H7 (cell line): Measurements from ENCODE around the gene PLCB4. TPM values are rescaled to one million over a fixed set of nuclear protein-coding genes. Genes with fewer than 3 reads are reported as not detected.
A peak's percentile ranks its signal among the peaks of the same experiment; 100 is the strongest.

Experiments used
- DNase-seq: peaks from one replicate; pipeline ENCODE4 v3.0.0; 2012
- H3K27me3 ChIP-seq: 2 replicates; pipeline ENCODE4 v1.6.0; 2011; ENCODE audit warnings: mild to moderate bottlenecking, low read length; ENCODE audit not compliant: control insufficient read depth, insufficient read depth
- H3K36me3 ChIP-seq: replicated peaks from 2 replicates; pipeline ENCODE4 v1.5.1; 2011; ENCODE audit warnings: low read length; ENCODE audit not compliant: control insufficient read depth, insufficient read depth
- H3K4me3 ChIP-seq: 2 replicates; pipeline ENCODE4 v1.5.1; 2011; ENCODE audit warnings: low read depth, mild to moderate bottlenecking, control low read depth, low read length, moderate library complexity; ENCODE audit not compliant: insufficient read depth
- total RNA-seq: library from RNA; depleted of rRNA; stranded (reverse); fragments of >200 nt; shearing (Covaris generic); gene quantifications from 2 replicates; pipeline ENCODE4 v1.2.3, GENCODE V29; 2014

Gene PLCB4
- total RNA-seq, 1 experiment from 2014 or later = 3.4 TPM

DNA sequence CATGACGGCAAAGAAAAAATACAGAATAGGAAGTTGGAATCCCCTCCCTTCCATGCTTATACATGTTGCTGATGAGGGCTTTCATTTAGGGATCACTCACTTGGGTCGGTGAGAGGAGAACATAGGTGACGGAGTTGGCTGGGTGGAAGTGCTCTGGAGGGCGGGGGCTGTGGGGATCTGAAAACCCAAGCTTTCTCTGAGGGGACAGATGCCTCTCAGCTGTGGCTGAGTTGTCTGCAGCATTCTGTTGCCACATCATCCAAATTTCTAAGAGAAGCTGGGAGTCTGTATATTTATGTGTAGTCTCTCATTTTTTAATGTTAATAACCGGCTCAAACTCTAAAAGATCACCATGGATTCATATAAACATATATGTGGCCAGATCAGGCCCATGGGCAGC is 141.5 kb downstream of the PLCB4 start:
- no peaks in the 10 kb centered on the region for H3K27me3 ChIP-seq
- no peak overlapping the region for H3K4me3 ChIP-seq
- H3K36me3 ChIP-seq = no peaks in the 10 kb centered on the region
- DNase-seq = no peak

GRCh38 chr20:9211016-9211760 is 142.3 kb downstream of the PLCB4 start:
- DNase-seq = no peak
- H3K36me3 ChIP-seq = no peaks in the 10 kb centered on the region
- H3K27me3 ChIP-seq = no peaks in the 10 kb centered on the region
- H3K4me3 ChIP-seq = no peak overlapping the region

DNA sequence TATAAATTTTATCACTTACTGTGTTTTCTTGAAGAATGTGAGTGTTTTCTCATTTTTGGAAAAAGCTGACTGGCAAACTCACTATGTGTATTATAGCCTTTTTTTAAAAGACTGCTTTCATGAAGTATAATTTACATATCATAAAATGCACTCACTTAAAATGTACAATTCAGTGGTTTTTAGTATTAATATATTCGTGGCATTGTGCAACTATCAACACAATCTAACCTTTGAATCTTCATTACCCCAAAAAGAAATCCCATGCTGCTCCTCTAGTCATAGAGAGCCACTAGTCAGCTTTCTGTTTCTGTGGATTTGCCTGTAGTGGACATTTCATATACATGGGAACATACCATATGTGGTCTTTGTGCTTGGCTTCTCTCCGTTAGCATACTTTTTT is 143.8 kb downstream of the PLCB4 start:
- H3K27me3 ChIP-seq = no peaks in the 10 kb centered on the region
- no peak for DNase-seq
- no peak overlapping the region for H3K4me3 ChIP-seq
- H3K36me3 ChIP-seq = no peaks in the 10 kb centered on the region

GRCh38 chr20:9214685-9215084 is 145.8 kb downstream of the PLCB4 start:
- no peaks in the 10 kb centered on the region for H3K27me3 ChIP-seq
- no peaks in the 10 kb centered on the region for H3K36me3 ChIP-seq
- H3K4me3 ChIP-seq = no peak overlapping the region
- no peak for DNase-seq

GRCh38 chr20:9215539-9215938 is 146.7 kb downstream of the PLCB4 start:
- H3K27me3 ChIP-seq = no peaks in the 10 kb centered on the region
- no peak overlapping the region for H3K4me3 ChIP-seq
- H3K36me3 ChIP-seq = no peaks in the 10 kb centered on the region
- peak; percentile 43 for DNase-seq

- Histone ChIP-seq H3K27me3 (no peaks in the 10 kb centered on the region), H3K36me3 (no peaks in the 10 kb centered on the region), H3K4me3 (no peak overlapping the region)
- no peak for DNase-seq
Observed at GRCh38 chr20:9218531-9218961, 149.7 kb downstream of the PLCB4 start.

GRCh38 chr20:9220874-9221547 is 152.1 kb downstream of the PLCB4 start:
- H3K27me3 ChIP-seq = no peaks in the 10 kb centered on the region
- DNase-seq = no peak
- no peak overlapping the region for H3K4me3 ChIP-seq
- H3K36me3 ChIP-seq = no peaks in the 10 kb centered on the region

- no peaks in the 10 kb centered on the region for H3K36me3 ChIP-seq
- no peak for DNase-seq
- no peak overlapping the region for H3K4me3 ChIP-seq
- no peaks in the 10 kb centered on the region for H3K27me3 ChIP-seq
Observed at GRCh38 chr20:9223296-9223695, 154.4 kb downstream of the PLCB4 start.

DNA sequence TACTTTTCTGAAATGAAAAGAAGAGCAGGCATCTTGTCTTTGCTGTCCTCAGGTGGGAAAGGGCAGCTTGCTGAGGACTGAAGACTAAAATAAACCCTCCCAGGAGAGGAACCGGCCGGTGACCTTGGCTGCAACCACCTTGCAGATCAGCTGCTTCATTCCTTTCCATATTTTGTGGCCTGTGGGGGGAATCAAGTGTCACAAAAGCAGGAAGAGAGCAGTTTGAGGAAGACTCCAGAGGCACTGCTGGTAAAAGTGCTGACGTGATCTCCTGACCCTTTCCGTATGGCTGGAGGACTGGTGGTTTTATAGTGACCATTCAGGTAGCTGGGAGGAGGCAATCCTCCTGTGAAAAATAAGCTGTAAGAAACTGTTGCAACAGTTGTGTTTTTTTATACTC is 157.0 kb downstream of the PLCB4 start:
- no peaks in the 10 kb centered on the region for H3K27me3 ChIP-seq
- no peak overlapping the region for H3K4me3 ChIP-seq
- no peaks in the 10 kb centered on the region for H3K36me3 ChIP-seq
- DNase-seq = no peak

DNA sequence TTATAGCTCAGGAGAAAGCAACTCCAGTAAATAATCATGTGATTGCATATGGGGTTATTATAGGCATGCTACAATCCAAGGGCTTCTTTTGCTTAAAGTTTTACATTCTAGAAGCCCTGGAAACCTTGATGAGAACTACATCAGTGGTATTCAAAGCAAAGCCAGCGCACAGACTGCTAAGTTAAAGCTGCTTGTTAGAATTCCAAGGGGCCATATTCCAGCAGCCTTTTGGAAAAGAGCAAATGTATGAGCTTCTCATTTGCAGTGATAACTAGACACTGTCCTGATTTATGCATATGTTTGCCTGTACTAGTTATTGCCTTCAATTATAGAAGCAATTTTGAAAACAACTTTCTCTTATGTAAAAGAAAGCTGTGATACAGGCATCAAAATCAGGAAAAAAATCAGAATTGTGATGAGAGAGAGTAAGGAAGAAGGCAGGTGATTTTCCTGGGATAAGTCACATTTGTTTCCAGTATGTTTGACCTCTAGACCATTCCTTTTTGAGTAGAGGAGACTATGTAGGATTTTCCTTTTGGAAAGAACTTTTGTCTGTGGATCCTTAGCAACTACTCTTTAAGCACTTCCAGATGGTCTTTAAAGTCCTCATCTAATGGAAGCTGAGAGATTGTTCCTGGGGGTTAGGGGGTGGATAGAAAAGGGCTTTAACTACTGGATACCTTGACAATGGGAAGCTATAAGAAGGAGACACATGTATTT is 159.2 kb downstream of the PLCB4 start:
- Histone ChIP-seq H3K36me3 (no peaks in the 10 kb centered on the region), H3K27me3 (no peaks in the 10 kb centered on the region), H3K4me3 (no peak overlapping the region)
- DNase-seq = no peak

GRCh38 chr20:9228774-9229450 is 160.0 kb downstream of the PLCB4 start:
- Histone ChIP-seq H3K4me3 (no peak overlapping the region), H3K27me3 (no peaks in the 10 kb centered on the region), H3K36me3 (no peaks in the 10 kb centered on the region)
- no peak for DNase-seq

DNA sequence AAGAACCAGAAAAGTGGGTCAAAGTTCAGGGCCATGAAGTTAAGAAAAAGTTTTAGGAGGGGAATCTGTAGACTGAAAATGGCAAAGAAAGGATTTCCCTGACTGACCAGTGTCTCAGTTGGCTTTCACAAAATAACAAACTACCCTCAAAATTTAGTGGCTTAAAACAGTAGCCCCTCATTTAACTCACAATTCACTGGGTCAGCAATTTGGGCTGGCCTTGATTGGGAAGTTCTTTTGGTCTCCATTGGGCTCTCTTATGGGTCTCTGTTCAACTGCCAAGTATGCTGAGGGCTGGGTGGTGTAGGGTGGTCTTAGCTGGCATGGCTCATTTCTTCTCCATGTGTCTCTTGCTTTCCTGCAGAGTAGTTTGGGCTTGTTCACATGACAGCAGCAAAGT is 161.5 kb downstream of the PLCB4 start:
- Histone ChIP-seq H3K4me3 (no peak overlapping the region), H3K27me3 (no peaks in the 10 kb centered on the region), H3K36me3 (no peaks in the 10 kb centered on the region)
- no peak for DNase-seq

DNA sequence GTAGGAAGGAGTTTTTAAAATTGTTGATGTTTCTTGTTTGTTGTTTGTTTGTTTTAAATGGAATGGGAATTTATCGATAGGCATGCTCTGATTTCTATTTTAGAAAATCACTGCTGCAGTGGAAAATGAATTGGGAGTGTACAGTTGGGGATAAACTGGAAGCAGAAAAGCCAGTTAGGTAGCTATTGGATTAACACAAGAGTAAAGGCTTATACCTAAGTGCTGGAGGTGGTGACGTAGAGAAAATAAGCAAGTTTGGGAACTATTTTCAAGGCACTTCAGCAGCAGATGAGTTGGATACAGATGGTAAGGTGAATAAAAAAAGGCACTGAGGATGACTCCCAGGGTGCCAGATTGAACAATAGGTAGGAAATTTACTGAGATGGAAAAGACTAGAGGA is 164.9 kb downstream of the PLCB4 start:
- Histone ChIP-seq H3K36me3 (no peaks in the 10 kb centered on the region), H3K4me3 (no peak overlapping the region), H3K27me3 (no peaks in the 10 kb centered on the region)
- no peak for DNase-seq

DNA sequence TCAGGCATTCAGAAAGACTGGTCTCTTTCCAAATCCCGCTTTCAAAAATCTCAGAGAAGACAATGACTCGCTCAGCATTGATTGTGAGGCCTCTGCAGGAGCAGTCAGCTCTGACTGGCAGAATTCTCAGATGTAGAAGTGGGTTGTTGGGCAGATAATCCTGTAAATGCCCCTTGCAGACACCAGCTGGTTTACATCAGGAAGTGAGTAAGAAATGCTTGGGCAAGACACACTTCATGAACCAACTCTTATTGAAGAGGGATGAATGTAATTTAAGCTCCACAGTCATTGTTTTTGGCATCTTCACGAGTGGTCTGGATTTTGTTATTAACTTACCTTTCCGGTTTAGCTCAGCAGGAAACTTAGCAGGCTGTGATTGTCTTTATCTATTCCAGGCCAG is 166.6 kb downstream of the PLCB4 start:
- DNase-seq = no peak
- Histone ChIP-seq H3K36me3 (no peaks in the 10 kb centered on the region), H3K27me3 (no peaks in the 10 kb centered on the region), H3K4me3 (no peak overlapping the region)
